ENCODE data around the gene SRD5A1. TPM values are rescaled to one million over a fixed set of nuclear protein-coding genes. Genes with fewer than 3 reads are reported as not detected.

Gene SRD5A1
- polyA plus RNA-seq, 1 experiment: 20.7 TPM

DNA sequence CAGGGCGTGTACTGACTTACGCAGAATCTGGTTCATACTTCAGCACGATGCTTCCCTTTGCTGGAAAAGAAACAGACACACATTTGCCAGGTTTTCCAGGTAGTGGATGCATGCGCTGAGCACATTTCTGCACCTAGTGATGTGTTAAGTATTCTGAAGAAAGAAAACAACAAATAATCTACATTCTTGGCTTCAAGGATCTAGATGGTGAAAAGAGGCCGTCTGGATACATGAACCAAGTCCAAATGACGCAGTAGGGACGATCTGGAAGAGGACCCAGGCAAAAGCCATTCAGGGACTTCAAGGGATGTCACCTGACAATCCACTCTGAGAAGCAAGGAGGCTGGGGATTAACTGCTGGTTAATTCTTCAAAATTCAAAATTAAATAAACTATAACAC lies 30.8 kb upstream of the SRD5A1 start:
- no peaks in the 10 kb centered on the region for H3K27me3 ChIP-seq (ENCODE audit: control insufficient read depth, insufficient read depth, low read length)

DNA sequence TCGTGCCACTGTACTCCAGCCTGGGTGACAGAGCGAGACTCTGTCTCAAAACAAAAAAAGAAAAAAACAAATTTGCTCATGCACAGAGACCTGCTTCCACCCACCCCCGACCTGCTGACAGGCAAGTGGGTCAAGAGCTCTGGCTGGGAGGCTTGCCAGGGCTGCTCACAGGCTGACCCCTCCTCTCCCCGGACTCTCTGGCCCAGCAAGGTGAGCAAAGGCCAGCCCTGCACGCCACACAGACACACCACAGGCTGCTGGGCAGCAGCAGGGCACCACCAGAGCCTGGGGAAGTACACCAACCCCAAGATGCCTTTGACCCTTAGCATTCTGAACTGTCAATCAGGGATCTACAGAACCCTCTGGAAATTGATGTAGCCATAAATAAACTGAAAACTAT lies 29.6 kb upstream of the SRD5A1 start:
- ChIA-PET CTCF (interaction anchor here (0.5 kb wide), 1 partner anchor 1112 kb away, joined by 3 read pairs; no protein-coding TSS in a partner anchor), POLR2A (no interaction called here)
- no peaks in the 10 kb centered on the region for H3K9me3 ChIP-seq (ENCODE audit: control insufficient read depth, insufficient read depth, low read length)
- no peak for DNase-seq (ENCODE audit: low read depth, low spot score)
- TF ChIP-seq, protein P1, sequence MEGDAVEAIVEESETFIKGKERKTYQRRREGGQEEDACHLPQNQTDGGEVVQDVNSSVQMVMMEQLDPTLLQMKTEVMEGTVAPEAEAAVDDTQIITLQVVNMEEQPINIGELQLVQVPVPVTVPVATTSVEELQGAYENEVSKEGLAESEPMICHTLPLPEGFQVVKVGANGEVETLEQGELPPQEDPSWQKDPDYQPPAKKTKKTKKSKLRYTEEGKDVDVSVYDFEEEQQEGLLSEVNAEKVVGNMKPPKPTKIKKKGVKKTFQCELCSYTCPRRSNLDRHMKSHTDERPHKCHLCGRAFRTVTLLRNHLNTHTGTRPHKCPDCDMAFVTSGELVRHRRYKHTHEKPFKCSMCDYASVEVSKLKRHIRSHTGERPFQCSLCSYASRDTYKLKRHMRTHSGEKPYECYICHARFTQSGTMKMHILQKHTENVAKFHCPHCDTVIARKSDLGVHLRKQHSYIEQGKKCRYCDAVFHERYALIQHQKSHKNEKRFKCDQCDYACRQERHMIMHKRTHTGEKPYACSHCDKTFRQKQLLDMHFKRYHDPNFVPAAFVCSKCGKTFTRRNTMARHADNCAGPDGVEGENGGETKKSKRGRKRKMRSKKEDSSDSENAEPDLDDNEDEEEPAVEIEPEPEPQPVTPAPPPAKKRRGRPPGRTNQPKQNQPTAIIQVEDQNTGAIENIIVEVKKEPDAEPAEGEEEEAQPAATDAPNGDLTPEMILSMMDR (IDR thresholded peaks at IDR 0.05; ENCODE audit: low read depth, low read length): no peak
- no peak overlapping the region for H3K27ac ChIP-seq (ENCODE audit: low read depth, low read length)
- H3K27me3 ChIP-seq (ENCODE audit: control insufficient read depth, insufficient read depth, low read length): no peaks in the 10 kb centered on the region
- H3K4me3 ChIP-seq (ENCODE audit: low read depth, low read length): no peak overlapping the region

More for the DNA sequence above, 30.8 kb upstream of the SRD5A1 start:
- DNase-seq (ENCODE audit: low read depth, low spot score): no peak
- H3K9me3 ChIP-seq (ENCODE audit: control insufficient read depth, insufficient read depth, low read length): no peaks in the 10 kb centered on the region
- ChIA-PET CTCF (no interaction called here), POLR2A (no interaction called here)
- no peak overlapping the region for H3K27ac ChIP-seq (ENCODE audit: low read depth, low read length)
- H3K4me3 ChIP-seq (ENCODE audit: low read depth, low read length): no peak overlapping the region
- TF ChIP-seq, protein P1 (IDR thresholded peaks at IDR 0.05; ENCODE audit: low read depth, low read length): no peak

DNA sequence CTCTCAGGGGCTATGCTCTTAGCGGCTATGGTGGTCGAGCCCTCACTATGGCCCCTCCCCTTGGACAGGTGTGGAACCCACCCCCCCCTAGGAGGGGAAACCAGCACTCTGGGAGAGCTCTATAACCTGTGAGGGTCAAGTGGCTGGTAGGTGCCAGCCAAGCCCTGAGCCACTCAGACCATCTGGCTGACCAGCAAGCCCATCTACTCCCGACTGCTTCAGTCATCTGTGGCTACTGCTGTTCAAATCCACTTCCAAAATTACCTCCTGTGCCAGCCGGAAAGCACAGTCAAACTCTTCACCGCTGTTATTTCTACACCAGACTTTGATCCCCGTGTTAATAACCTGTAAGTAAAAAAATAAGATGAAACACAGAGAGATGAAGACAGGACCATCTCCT lies 28.9 kb upstream of the SRD5A1 start:
- Histone ChIP-seq H3K4me3 (ENCODE audit: low read depth, low read length) (no peak overlapping the region), H3K27me3 (ENCODE audit: control insufficient read depth, insufficient read depth, low read length) (no peaks in the 10 kb centered on the region), H3K9me3 (ENCODE audit: control insufficient read depth, insufficient read depth, low read length) (no peaks in the 10 kb centered on the region), H3K27ac (ENCODE audit: low read depth, low read length) (no peak overlapping the region)
- ChIA-PET CTCF (interaction anchor here (0.5 kb wide), 1 partner anchor 1113 kb away, joined by 3 read pairs; no protein-coding TSS in a partner anchor), POLR2A (no interaction called here)
- DNase-seq (ENCODE audit: low read depth, low spot score): no peak
- TF ChIP-seq, protein P1 (IDR thresholded peaks at IDR 0.05; ENCODE audit: low read depth, low read length): no peak

DNA sequence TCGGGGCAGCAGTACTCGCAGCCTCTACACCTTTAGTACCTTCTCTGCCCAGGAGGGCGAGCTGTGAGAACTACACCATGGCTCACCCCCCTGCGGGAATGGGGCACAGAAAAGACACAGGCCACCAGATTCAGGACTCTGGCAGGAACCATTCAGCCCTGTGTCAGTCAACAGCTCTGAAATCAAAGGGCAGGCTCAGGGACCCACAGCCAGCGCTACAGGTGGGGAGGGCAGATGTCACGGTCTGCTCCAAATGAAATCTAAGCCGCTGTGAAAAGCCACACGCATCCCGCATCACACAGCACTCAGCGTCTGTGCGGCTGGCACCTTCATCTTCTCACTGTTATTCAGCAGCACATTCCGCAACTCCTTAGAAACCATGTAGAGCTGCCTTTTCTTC lies 28.3 kb upstream of the SRD5A1 start:
- TF ChIP-seq, protein P1 (IDR thresholded peaks at IDR 0.05; ENCODE audit: low read depth, low read length): no peak
- H3K27ac ChIP-seq (ENCODE audit: low read depth, low read length): no peak overlapping the region
- ChIA-PET POLR2A (no interaction called here), CTCF (interaction anchor here (0.5 kb wide), 1 partner anchor 35 kb away, joined by 3 read pairs; no protein-coding TSS in a partner anchor)
- no peaks in the 10 kb centered on the region for H3K9me3 ChIP-seq (ENCODE audit: control insufficient read depth, insufficient read depth, low read length)
- no peak for DNase-seq (ENCODE audit: low read depth, low spot score)
- H3K4me3 ChIP-seq (ENCODE audit: low read depth, low read length): no peak overlapping the region
- no peaks in the 10 kb centered on the region for H3K27me3 ChIP-seq (ENCODE audit: control insufficient read depth, insufficient read depth, low read length)

DNA sequence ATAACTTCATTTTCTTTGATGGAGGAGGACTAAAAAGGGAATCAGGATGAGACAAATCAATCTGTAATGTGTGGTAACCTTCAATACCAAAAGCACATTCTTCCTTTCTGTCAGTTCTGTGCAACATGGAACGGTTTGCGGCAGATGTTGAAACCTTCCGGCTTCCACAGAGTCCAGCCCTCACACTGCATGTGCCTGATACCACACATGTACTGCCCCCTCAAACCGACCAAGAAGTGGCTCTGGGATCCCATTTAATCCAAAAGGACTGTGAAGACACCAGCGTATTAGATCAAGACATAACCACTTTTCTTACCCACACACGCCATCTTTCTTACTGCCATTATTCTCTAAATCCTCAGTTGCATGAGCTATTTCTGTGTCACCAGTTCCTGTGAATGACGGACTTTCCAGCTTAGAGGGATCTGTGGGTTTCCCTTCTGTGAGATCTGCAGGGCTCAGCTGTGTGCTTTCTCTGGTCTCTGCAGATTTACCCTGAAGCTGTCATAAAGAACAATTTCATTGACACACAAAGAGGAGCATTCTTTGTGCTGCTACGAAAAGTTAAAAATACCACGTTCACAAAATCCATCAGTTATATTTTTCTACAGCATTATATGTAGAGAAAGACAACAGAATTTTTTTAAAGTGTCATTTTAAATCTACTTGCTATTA lies 26.2 kb upstream of the SRD5A1 start:
- ChIA-PET POLR2A (no interaction called here), CTCF (interaction anchor here (0.6 kb wide), 1 partner anchor 131 kb away, joined by 4 read pairs; no protein-coding TSS in a partner anchor)
- no peak overlapping the region for H3K27ac ChIP-seq (ENCODE audit: low read depth, low read length)
- H3K4me3 ChIP-seq (ENCODE audit: low read depth, low read length): no peak overlapping the region
- no peaks in the 10 kb centered on the region for H3K27me3 ChIP-seq (ENCODE audit: control insufficient read depth, insufficient read depth, low read length)
- DNase-seq (ENCODE audit: low read depth, low spot score): no peak
- TF ChIP-seq, protein P1 (IDR thresholded peaks at IDR 0.05; ENCODE audit: low read depth, low read length): no peak
- no peaks in the 10 kb centered on the region for H3K9me3 ChIP-seq (ENCODE audit: control insufficient read depth, insufficient read depth, low read length)

Data from AG04450 (cell line).